Activated CD4-positive, CD25-positive, alpha-beta regulatory T cell treated with anti-CD3 and anti-CD28 coated beads, Interleukin-2, amount 50 U/mL, for 24 hours (primary cell): Measurements from ENCODE around the gene PTPRU.

Experiments
- ATAC-seq, 2 donors: fragments of 150-1000 bp; cut with Tn5 transposase; one replicate each; pipeline ENCODE4 v1.10.0; 2021; ENCODE audit warnings: mild to moderate bottlenecking in 1 of 2, moderate library complexity in 1 of 2

PTPRU gene

GRCh38 chr1:29235955-29236711, at the start of gene PTPRU:
Gene PTPRU, plus strand, starts transcription at chr1:29236522. Its CDS starts 123 bp downstream, at chr1:29236645.
- peak; percentile 85 to 86 for ATAC-seq

- no peak for ATAC-seq
Measured at GRCh38 chr1:29186707-29187106, 49.6 kb upstream of the PTPRU start.

GRCh38 chr1:29190718-29191117, 45.6 kb upstream of the PTPRU start:
- ATAC-seq = no peak

- no peak for ATAC-seq
Measured at GRCh38 chr1:29193879-29194455, 42.4 kb upstream of the PTPRU start.

GRCh38 chr1:29195881-29196291, 40.4 kb upstream of the PTPRU start:
- ATAC-seq = no peak

- no peak for ATAC-seq
Measured at GRCh38 chr1:29196863-29197589, 39.3 kb upstream of the PTPRU start.

- ATAC-seq = peak; percentile 73 to 76
Measured at GRCh38 chr1:29197590-29197924, 38.8 kb upstream of the PTPRU start.

- ATAC-seq = no peak
Measured at GRCh38 chr1:29197993-29198392, 38.3 kb upstream of the PTPRU start.

- ATAC-seq = no peak
Measured at GRCh38 chr1:29200906-29201594, 35.3 kb upstream of the PTPRU start.

- no peak for ATAC-seq
Measured at GRCh38 chr1:29201595-29202051, 34.7 kb upstream of the PTPRU start.

GRCh38 chr1:29202053-29202452, 34.3 kb upstream of the PTPRU start:
- no peak for ATAC-seq

GRCh38 chr1:29202584-29203340, 33.6 kb upstream of the PTPRU start:
- ATAC-seq = peak; percentile 93 to 98

- no peak for ATAC-seq
Measured at GRCh38 chr1:29208442-29208841, 27.9 kb upstream of the PTPRU start.

GRCh38 chr1:29209173-29209572, 27.1 kb upstream of the PTPRU start:
- ATAC-seq = no peak

- peak in 1 of 2 donors; percentile 30 for ATAC-seq
Measured at GRCh38 chr1:29210278-29211085, 25.8 kb upstream of the PTPRU start.

- no peak for ATAC-seq
Measured at GRCh38 chr1:29211086-29212030, 25.0 kb upstream of the PTPRU start.

- no peak for ATAC-seq
Measured at GRCh38 chr1:29213055-29213454, 23.3 kb upstream of the PTPRU start.

- no peak for ATAC-seq
Measured at GRCh38 chr1:29217633-29218032, 18.7 kb upstream of the PTPRU start.

- no peak for ATAC-seq
Measured at GRCh38 chr1:29218223-29218622, 18.1 kb upstream of the PTPRU start.

GRCh38 chr1:29221296-29221695, 15.0 kb upstream of the PTPRU start:
- no peak for ATAC-seq
